ENCODE data around the gene ACSL3.

Gene ACSL3

DNA sequence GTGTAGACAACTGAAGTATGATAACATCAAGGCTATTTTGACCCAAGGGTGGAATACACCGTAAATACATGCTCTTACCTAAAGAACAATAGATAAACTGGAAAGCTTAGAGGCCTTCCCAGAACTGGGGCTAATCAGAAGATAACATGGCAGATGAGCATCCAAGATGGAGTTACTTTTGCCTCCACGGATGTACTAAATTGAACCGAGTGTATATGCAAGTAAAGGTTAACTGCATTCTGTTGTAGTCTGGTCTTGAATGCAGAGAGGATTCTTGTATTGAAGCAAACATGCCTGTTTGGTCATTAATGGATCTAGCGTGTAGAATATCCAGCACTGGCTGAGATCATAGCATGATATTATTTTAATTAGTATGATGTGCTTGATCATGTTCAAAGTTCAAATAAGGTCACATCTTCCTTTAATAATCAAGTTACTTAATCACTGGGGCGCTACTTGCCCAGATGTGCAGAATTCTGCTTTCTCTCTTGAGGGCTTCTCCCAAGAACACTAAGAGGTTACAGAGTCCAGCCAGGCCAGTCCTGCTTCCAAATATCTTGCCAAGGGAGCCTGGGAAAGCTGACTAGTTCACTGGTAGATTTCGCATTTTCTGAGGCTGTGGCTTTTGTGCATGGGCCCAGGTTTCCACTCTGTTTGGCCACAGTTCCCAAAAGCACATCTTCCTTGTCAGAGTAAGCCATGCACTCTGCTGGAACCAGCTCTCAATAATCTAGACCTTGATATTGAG is 37.5 kb upstream of the ACSL3 start:
- no peak for TF ChIP-seq PPARA (CRISPR knock-in tag; IDR thresholded peaks at IDR 0.05; ENCODE audit: borderline replicate concordance)
- no peak for TF ChIP-seq ZFP3 (CRISPR knock-in tag; IDR thresholded peaks at IDR 0.05)
- TF ChIP-seq, protein P1, sequence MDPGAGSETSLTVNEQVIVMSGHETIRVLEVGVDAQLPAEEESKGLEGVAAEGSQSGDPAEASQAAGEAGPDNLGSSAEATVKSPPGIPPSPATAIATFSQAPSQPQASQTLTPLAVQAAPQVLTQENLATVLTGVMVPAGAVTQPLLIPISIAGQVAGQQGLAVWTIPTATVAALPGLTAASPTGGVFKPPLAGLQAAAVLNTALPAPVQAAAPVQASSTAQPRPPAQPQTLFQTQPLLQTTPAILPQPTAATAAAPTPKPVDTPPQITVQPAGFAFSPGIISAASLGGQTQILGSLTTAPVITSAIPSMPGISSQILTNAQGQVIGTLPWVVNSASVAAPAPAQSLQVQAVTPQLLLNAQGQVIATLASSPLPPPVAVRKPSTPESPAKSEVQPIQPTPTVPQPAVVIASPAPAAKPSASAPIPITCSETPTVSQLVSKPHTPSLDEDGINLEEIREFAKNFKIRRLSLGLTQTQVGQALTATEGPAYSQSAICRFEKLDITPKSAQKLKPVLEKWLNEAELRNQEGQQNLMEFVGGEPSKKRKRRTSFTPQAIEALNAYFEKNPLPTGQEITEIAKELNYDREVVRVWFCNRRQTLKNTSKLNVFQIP (CRISPR knock-in tag; IDR thresholded peaks at IDR 0.05; ENCODE audit: borderline replicate concordance, low read depth), result no peak
- TF ChIP-seq ZNF565 (CRISPR knock-in tag; conservative IDR thresholded peaks at IDR 0.05; ENCODE audit: low read depth), result no peak
- TF ChIP-seq ARNTL (CRISPR knock-in tag; IDR thresholded peaks at IDR 0.05; ENCODE audit: borderline replicate concordance, low read depth), result no peak
- no peak for TF ChIP-seq TCF4 (CRISPR knock-in tag; IDR thresholded peaks at IDR 0.05; ENCODE audit: borderline replicate concordance)
- TF ChIP-seq BACH2 (CRISPR knock-in tag; IDR thresholded peaks at IDR 0.05; ENCODE audit: borderline replicate concordance), result no peak
- TF ChIP-seq, protein P2, sequence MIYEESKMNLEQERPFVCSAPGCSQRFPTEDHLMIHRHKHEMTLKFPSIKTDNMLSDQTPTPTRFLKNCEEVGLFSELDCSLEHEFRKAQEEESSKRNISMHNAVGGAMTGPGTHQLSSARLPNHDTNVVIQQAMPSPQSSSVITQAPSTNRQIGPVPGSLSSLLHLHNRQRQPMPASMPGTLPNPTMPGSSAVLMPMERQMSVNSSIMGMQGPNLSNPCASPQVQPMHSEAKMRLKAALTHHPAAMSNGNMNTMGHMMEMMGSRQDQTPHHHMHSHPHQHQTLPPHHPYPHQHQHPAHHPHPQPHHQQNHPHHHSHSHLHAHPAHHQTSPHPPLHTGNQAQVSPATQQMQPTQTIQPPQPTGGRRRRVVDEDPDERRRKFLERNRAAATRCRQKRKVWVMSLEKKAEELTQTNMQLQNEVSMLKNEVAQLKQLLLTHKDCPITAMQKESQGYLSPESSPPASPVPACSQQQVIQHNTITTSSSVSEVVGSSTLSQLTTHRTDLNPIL (CRISPR knock-in tag; IDR thresholded peaks at IDR 0.05; ENCODE audit: low read depth), result no peak
- TF ChIP-seq SNAI2 (CRISPR knock-in tag; IDR thresholded peaks at IDR 0.05), result no peak
- TF ChIP-seq ISL1 (CRISPR knock-in tag; IDR thresholded peaks at IDR 0.05), result no peak
- TF ChIP-seq, protein P3, sequence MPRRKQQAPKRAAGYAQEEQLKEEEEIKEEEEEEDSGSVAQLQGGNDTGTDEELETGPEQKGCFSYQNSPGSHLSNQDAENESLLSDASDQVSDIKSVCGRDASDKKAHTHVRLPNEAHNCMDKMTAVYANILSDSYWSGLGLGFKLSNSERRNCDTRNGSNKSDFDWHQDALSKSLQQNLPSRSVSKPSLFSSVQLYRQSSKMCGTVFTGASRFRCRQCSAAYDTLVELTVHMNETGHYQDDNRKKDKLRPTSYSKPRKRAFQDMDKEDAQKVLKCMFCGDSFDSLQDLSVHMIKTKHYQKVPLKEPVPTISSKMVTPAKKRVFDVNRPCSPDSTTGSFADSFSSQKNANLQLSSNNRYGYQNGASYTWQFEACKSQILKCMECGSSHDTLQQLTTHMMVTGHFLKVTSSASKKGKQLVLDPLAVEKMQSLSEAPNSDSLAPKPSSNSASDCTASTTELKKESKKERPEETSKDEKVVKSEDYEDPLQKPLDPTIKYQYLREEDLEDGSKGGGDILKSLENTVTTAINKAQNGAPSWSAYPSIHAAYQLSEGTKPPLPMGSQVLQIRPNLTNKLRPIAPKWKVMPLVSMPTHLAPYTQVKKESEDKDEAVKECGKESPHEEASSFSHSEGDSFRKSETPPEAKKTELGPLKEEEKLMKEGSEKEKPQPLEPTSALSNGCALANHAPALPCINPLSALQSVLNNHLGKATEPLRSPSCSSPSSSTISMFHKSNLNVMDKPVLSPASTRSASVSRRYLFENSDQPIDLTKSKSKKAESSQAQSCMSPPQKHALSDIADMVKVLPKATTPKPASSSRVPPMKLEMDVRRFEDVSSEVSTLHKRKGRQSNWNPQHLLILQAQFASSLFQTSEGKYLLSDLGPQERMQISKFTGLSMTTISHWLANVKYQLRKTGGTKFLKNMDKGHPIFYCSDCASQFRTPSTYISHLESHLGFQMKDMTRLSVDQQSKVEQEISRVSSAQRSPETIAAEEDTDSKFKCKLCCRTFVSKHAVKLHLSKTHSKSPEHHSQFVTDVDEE (CRISPR knock-in tag; IDR thresholded peaks at IDR 0.05), result no peak
- TF ChIP-seq ZNF70 (CRISPR knock-in tag; IDR thresholded peaks at IDR 0.05), result no peak
- no peak for TF ChIP-seq TOX (CRISPR knock-in tag; IDR thresholded peaks at IDR 0.05; ENCODE audit: borderline replicate concordance)
- TF ChIP-seq, protein P4, sequence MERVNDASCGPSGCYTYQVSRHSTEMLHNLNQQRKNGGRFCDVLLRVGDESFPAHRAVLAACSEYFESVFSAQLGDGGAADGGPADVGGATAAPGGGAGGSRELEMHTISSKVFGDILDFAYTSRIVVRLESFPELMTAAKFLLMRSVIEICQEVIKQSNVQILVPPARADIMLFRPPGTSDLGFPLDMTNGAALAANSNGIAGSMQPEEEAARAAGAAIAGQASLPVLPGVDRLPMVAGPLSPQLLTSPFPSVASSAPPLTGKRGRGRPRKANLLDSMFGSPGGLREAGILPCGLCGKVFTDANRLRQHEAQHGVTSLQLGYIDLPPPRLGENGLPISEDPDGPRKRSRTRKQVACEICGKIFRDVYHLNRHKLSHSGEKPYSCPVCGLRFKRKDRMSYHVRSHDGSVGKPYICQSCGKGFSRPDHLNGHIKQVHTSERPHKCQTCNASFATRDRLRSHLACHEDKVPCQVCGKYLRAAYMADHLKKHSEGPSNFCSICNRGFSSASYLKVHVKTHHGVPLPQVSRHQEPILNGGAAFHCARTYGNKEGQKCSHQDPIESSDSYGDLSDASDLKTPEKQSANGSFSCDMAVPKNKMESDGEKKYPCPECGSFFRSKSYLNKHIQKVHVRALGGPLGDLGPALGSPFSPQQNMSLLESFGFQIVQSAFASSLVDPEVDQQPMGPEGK (CRISPR knock-in tag; IDR thresholded peaks at IDR 0.05; ENCODE audit: borderline replicate concordance), result no peak
- TF ChIP-seq CSDC2 (CRISPR knock-in tag; IDR thresholded peaks at IDR 0.05), result no peak
- TF ChIP-seq RARB (CRISPR knock-in tag; IDR thresholded peaks at IDR 0.05), result no peak
- TF ChIP-seq, protein P5, sequence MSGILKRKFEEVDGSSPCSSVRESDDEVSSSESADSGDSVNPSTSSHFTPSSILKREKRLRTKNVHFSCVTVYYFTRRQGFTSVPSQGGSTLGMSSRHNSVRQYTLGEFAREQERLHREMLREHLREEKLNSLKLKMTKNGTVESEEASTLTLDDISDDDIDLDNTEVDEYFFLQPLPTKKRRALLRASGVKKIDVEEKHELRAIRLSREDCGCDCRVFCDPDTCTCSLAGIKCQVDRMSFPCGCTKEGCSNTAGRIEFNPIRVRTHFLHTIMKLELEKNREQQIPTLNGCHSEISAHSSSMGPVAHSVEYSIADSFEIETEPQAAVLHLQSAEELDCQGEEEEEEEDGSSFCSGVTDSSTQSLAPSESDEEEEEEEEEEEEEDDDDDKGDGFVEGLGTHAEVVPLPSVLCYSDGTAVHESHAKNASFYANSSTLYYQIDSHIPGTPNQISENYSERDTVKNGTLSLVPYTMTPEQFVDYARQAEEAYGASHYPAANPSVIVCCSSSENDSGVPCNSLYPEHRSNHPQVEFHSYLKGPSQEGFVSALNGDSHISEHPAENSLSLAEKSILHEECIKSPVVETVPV (CRISPR knock-in tag; IDR thresholded peaks at IDR 0.05), result no peak
- no peak for TF ChIP-seq ZC3H10 (CRISPR knock-in tag; IDR thresholded peaks at IDR 0.05)
- TF ChIP-seq GLIS3 (CRISPR knock-in tag; IDR thresholded peaks at IDR 0.05), result no peak
- TF ChIP-seq ESRRG (CRISPR knock-in tag; IDR thresholded peaks at IDR 0.05), result no peak
- ATAC-seq, result no peak

DNA sequence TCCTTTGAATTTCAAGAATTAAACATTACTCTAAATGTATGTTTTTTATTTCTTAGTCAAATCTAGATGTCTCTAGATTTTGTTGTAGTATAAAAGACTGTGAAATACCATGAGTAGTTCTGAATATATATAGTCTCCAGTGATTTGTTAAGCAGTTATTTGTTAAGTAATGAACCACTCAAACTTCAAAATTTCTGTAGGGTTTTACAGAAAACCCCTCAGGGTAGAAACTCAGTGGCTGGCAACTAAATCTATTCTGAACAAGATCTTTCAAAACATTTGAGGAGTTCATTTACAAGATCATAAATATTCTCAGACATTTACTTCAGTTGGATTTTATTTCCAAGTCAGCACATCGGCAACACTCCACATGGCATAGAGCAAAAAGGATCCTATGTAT is 35.8 kb upstream of the ACSL3 start:
- no peak for ATAC-seq
- no peak for TF ChIP-seq GLIS3 (CRISPR knock-in tag; IDR thresholded peaks at IDR 0.05)
- TF ChIP-seq ZNF70 (CRISPR knock-in tag; IDR thresholded peaks at IDR 0.05), result no peak
- TF ChIP-seq TOX (CRISPR knock-in tag; IDR thresholded peaks at IDR 0.05; ENCODE audit: borderline replicate concordance), result no peak
- TF ChIP-seq, protein P4 (CRISPR knock-in tag; IDR thresholded peaks at IDR 0.05; ENCODE audit: borderline replicate concordance), result no peak
- no peak for TF ChIP-seq RARB (CRISPR knock-in tag; IDR thresholded peaks at IDR 0.05)
- no peak for TF ChIP-seq ZC3H10 (CRISPR knock-in tag; IDR thresholded peaks at IDR 0.05)
- TF ChIP-seq SNAI2 (CRISPR knock-in tag; IDR thresholded peaks at IDR 0.05), result no peak
- TF ChIP-seq, protein P1 (CRISPR knock-in tag; IDR thresholded peaks at IDR 0.05; ENCODE audit: borderline replicate concordance, low read depth), result no peak
- TF ChIP-seq ZFP3 (CRISPR knock-in tag; IDR thresholded peaks at IDR 0.05), result no peak
- TF ChIP-seq, protein P5 (CRISPR knock-in tag; IDR thresholded peaks at IDR 0.05), result no peak
- TF ChIP-seq BACH2 (CRISPR knock-in tag; IDR thresholded peaks at IDR 0.05; ENCODE audit: borderline replicate concordance), result no peak
- TF ChIP-seq ZNF8 (CRISPR knock-in tag; IDR thresholded peaks at IDR 0.05), result no peak
- TF ChIP-seq OSR1 (CRISPR knock-in tag; IDR thresholded peaks at IDR 0.05), result no peak
- TF ChIP-seq CSDC2 (CRISPR knock-in tag; IDR thresholded peaks at IDR 0.05), result no peak

Measured in SK-N-SH treated with all-trans-retinoic acid at 6 μM for 48 hours (cell line).